ENCODE measurements around the gene ABR. TPM values are rescaled to one million over a fixed set of nuclear protein-coding genes. Genes with fewer than 3 reads are reported as not detected.

Gene ABR
- total RNA-seq, 1 donor from 2014 or later: 195 TPM

DNA sequence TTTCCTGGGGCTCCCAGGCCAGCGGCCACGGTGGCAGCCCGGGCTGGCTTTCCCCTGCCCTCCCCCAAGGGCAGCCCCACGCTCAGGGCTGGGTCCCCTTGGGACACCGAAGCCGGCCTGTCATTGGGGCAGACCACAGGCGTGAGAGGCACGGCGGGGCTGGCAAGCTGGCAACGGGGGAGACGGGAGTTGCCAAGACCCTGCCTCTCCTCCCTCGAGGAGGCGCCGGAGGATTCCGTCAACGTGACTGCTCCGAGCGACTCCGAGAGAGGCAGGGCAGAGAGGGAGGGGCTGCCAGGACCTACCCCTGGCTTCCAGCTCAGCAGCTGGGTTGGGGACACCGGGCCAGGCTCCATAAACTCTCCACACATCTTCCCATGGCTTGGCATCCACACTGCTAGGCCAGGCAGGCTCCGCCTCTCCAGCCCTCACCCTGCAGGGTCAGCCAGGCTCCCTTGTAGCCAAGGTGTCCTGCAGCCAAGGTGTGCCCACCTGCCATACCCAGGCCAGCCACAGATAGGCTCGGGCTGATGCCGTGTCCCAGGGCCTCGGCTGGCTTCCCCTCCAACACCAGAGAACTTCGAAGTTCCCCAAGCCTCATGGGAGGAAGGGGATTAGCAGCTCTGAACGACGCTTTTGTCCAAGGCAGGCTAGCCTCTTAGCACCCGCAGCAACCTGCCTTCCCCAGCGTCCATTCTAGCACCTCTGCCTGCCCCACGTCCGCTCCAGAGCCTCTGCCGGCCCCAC, 157.3 kb downstream of the ABR start:
- no peak for TF ChIP-seq CTCF (conservative IDR thresholded peaks at IDR 0.05; ENCODE audit: low read depth, low read length)
- no peak for DNase-seq (ENCODE audit: low read depth)
- H3K4me3 ChIP-seq (ENCODE audit: low read depth, low read length): no peak overlapping the region

- H3K4me3 ChIP-seq (ENCODE audit: low read depth, low read length): no peak overlapping the region
- DNase-seq (ENCODE audit: low read depth): no peak
- no peak for TF ChIP-seq CTCF (conservative IDR thresholded peaks at IDR 0.05; ENCODE audit: low read depth, low read length)
These were observed 158.6 kb downstream of the ABR start for GRCh38 chr17:1021147-1021546.

DNA sequence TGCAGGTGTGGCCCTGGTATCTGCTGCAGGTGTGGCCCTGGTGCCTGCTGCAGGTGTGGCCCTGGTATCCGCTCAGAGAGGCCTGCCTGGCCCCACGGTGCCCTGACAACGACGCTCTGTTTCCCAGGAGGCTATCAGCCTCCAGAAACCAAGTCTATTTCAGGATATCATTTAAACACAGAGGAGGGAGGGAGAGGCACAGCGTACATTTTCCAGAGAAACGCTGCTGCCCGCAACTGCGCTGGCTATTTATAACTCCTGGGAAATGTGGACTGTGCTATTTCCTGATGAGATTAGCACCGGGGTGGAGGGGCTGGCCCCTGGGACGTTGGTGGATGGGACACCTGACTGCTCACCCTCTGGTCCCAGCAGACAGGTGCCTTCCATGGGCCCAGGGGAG, 160.3 kb downstream of the ABR start:
- DNase-seq (ENCODE audit: low read depth): no peak
- H3K4me3 ChIP-seq (ENCODE audit: low read depth, low read length): no peak overlapping the region
- TF ChIP-seq CTCF (conservative IDR thresholded peaks at IDR 0.05; ENCODE audit: low read depth, low read length): no peak

- H3K4me3 ChIP-seq (ENCODE audit: low read depth, low read length): no peak overlapping the region
- no peak for DNase-seq (ENCODE audit: low read depth)
- TF ChIP-seq CTCF (conservative IDR thresholded peaks at IDR 0.05; ENCODE audit: low read depth, low read length): no peak
These were observed 161.2 kb downstream of the ABR start for GRCh38 chr17:1018547-1018946.

GRCh38 chr17:1013729-1014090, 166.1 kb downstream of the ABR start:
- no peak for TF ChIP-seq CTCF (conservative IDR thresholded peaks at IDR 0.05; ENCODE audit: low read depth, low read length)
- H3K4me3 ChIP-seq (ENCODE audit: low read depth, low read length): no peak overlapping the region
- DNase-seq (ENCODE audit: low read depth): no peak

DNA sequence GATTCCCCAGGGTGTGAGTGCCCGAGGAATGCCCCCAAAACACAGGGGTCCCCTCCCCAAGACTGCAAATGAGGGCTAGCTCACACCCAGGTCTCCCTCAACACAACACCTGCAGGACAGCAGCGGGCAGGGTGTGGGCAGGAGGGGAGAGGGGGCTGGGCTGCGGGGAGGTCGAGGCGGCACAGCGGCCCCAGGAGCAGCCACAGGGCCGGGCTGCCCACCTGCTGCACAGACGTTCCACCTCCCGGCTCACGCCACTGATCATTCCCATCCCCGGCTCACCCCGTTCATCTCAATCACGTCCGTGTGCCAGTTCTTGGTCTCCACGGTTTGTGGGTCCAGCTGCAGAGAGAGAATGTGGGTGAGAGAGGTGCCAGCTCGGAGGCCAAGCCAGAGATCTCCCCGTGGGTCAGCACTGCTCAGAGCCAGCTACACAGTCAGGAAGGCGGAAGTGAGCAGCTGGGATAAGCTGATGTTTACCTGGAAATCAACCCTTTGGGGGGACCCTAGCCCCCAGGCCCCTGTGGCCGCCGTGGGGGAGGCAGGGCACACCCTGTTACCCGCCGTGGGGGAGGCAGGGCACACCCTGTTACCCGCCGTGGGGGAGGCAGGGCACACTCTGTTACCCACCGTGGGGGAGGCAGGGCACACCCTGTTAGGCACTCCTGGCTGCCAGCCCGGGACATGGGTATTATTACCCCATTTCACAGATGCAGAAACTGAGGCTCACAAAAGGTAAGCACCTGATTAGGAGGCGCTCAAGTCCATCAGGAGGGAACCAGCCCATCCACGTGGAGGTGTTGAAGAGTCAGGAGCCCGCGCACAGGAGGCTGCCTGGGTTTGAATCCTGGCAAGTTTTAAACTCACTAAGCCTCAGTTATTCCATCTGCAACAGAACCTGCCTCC, 166.7 kb downstream of the ABR start:
- DNase-seq (ENCODE audit: low read depth): no peak
- no peak for TF ChIP-seq CTCF (conservative IDR thresholded peaks at IDR 0.05; ENCODE audit: low read depth, low read length)
- no peak overlapping the region for H3K4me3 ChIP-seq (ENCODE audit: low read depth, low read length)
